Thymus (tissue), 11 donors: ENCODE measurements around the gene CA4. TPM values are rescaled to one million over a fixed set of nuclear protein-coding genes. Genes with fewer than 3 reads are reported as not detected.

Experiments
- DNase-seq, 9 donors: peaks; one replicate each; pipeline ENCODE4 v3.0.0-alpha.2; 2013; ENCODE audit warnings: low spot score in 9 of 9, low read depth in 6 of 9, missing footprints in 1 of 9
- H3K27ac ChIP-seq, 2 donors: one replicate each; pipeline ENCODE4 v1.5.1; 2013; ENCODE audit warnings: control low read depth in 1 of 2, low read depth in 1 of 2, low read length in 1 of 2, mild to moderate bottlenecking in 1 of 2, moderate library complexity in 1 of 2
- H3K27me3 ChIP-seq, 2 donors: one replicate each; pipeline ENCODE4 v1.5.1; 2013; ENCODE audit warnings: low read length in 1 of 2; ENCODE audit not compliant: control insufficient read depth in 2 of 2, insufficient read depth in 1 of 2
- H3K36me3 ChIP-seq, 2 donors: one replicate each; pipeline ENCODE4 v1.5.1; 2013; ENCODE audit warnings: low read length in 1 of 2, mild to moderate bottlenecking in 1 of 2, moderate library complexity in 1 of 2; ENCODE audit not compliant: control insufficient read depth in 2 of 2, insufficient read depth in 2 of 2
- H3K4me1 ChIP-seq, 2 donors: one replicate each; pipeline ENCODE4 v1.5.1; 2013; ENCODE audit warnings: low read length in 2 of 2; ENCODE audit not compliant: control insufficient read depth in 2 of 2, insufficient read depth in 2 of 2
- H3K4me3 ChIP-seq, 2 donors: one replicate each; pipeline ENCODE4 v1.5.1; 2013; ENCODE audit warnings: low read length in 2 of 2, control low read depth in 1 of 2, mild to moderate bottlenecking in 1 of 2
- H3K9me3 ChIP-seq, 2 donors: one replicate each; pipeline ENCODE4 v1.5.1; 2013; ENCODE audit warnings: low read length in 1 of 2, mild to moderate bottlenecking in 1 of 2; ENCODE audit not compliant: control insufficient read depth in 2 of 2, insufficient read depth in 1 of 2
- WGBS: extraction: QIAGEN DNeasy Blood & Tissue Kit; methylation state at CpG from one replicate; pipeline ENCODE4 v1.1.7; 2013; 5-methylcytosine and 5-hydroxymethylcytosine counted together
- polyA plus RNA-seq: library from polyadenylated mRNA; stranded (reverse); fragments of 200-250 nt; gene quantifications from one replicate; pipeline ENCODE4 v1.2.3, GENCODE V29; 2013
- total RNA-seq: library from RNA; stranded (reverse); fragments of 120-200 nt; gene quantifications from one replicate; pipeline ENCODE4 v1.2.4, GENCODE V29; 2013
- donor health status: healthy.

CA4 gene
- total and polyA plus RNA-seq, 2 donors: 0.94 to 6.9 TPM

GRCh38 chr17:60128171-60128859, 21.5 kb upstream of the CA4 start:
- no peak for DNase-seq
- Histone ChIP-seq H3K36me3 (no peaks in the 10 kb centered on the region), H3K27ac (no peak overlapping the region), H3K27me3 (peaks cover 0 to 8% of the 10 kb centered on the region in 2 donors), H3K4me1 (no peaks in the 10 kb centered on the region), H3K9me3 (no peaks in the 10 kb centered on the region), H3K4me3 (no peak overlapping the region)
- 89% methylated on average over 8 of the region's 8 CpGs for WGBS

GRCh38 chr17:60129164-60129563, 20.6 kb upstream of the CA4 start:
- Histone ChIP-seq H3K36me3 (no peaks in the 10 kb centered on the region), H3K27me3 (peaks cover 0 to 11% of the 10 kb centered on the region in 2 donors), H3K9me3 (no peaks in the 10 kb centered on the region), H3K4me1 (peaks cover 0 to 2% of the 10 kb centered on the region in 2 donors), H3K27ac (no peak overlapping the region), H3K4me3 (no peak overlapping the region)
- no peak for DNase-seq
- WGBS: 97% methylated on average over 4 of the region's 4 CpGs

DNA sequence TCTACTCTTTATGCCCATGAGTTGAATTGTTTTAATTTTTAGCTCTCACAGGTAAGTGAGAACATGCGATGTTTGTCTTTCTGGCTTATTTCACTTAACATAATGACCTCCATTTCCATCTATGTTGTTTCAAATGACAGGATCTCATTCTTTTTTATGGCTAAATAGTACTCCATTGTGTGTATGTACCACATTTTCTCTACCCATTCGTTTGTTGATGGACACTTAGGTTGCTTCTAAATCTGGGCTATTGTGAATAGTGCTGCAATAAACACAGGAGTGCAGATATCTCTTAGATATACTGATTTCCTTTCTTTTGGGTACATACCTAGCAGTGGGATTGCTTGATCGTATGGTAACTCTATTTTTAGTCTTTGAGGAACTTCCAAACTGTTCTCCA, 19.3 kb upstream of the CA4 start:
- H3K9me3 ChIP-seq: no peaks in the 10 kb centered on the region
- no peaks in the 10 kb centered on the region for H3K36me3 ChIP-seq
- H3K27me3 ChIP-seq: peaks cover 0 to 24% of the 10 kb centered on the region in 2 donors
- 86% methylated on average over 3 of the region's 3 CpGs for WGBS
- H3K27ac ChIP-seq: no peak overlapping the region
- DNase-seq: no peak
- no peak overlapping the region for H3K4me3 ChIP-seq
- peaks cover 8 to 12% of the 10 kb centered on the region in 2 donors for H3K4me1 ChIP-seq

- 14% methylated on average over 16 of the region's 16 CpGs for WGBS
Observed at GRCh38 chr17:60134396-60135150, 15.2 kb upstream of the CA4 start.

GRCh38 chr17:60135151-60135950, 14.4 kb upstream of the CA4 start:
- H3K9me3 ChIP-seq: peaks cover 1 to 5% of the 10 kb centered on the region in 2 donors
- WGBS: 3% methylated on average over 54 of the region's 54 CpGs
- H3K36me3 ChIP-seq: no peaks in the 10 kb centered on the region
- peaks cover 12 to 23% of the 10 kb centered on the region in 2 donors for H3K4me1 ChIP-seq
- H3K27ac ChIP-seq: peak overlapping the region in 1 of 2 donors; percentile 25
- peaks cover 32 to 64% of the 10 kb centered on the region in 2 donors for H3K27me3 ChIP-seq
- peak in 8 of 9 donors; percentile 33 to 82 (median 60) for DNase-seq
- H3K4me3 ChIP-seq: peak overlapping the region; percentile 49 to 50

More at GRCh38 chr17:60134396-60135150, 15.2 kb upstream of the CA4 start:
- peak in 1 of 9 donors; percentile 16 for DNase-seq
- Histone ChIP-seq H3K27me3 (peaks cover 25 to 56% of the 10 kb centered on the region in 2 donors), H3K27ac (no peak overlapping the region), H3K9me3 (peaks cover 0 to 1% of the 10 kb centered on the region in 2 donors), H3K4me1 (peaks cover 12 to 19% of the 10 kb centered on the region in 2 donors), H3K36me3 (no peaks in the 10 kb centered on the region), H3K4me3 (peak overlapping the region; percentile 49 to 50)

DNA sequence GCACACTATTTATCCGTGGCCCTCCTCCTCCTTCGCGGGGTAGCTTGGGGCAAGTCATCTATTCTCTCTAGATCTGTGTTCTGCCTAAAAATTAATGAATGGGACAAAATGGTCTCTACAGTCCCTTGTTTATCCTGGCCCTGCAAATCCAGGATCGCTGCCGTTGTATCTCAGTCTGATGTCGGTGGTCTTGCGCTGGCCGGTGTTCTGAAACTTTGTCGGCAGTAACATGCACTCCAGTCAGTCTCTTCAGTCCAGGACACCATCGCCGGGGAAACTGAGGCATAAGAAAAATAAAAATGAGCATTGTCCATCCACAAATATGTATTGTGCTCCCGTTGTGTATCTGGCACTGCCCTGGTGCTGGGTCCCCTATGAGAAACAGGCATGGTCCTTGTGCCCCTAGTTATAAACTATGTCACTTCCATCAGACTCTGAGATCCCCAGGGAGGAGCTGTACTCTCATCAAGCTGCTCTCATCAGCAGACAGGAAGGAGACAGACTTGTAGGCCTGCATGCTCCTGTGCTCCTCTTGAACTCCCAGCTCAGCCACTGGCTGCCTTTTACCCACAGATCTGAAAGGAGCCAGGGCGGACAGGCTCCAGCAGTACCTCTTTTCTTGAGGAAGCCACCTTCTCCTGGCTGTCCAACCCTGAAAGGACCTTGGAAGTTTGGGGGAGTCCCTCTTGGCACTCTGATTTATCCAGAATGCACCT, 13.7 kb upstream of the CA4 start:
- H3K4me1 ChIP-seq: peaks cover 12 to 23% of the 10 kb centered on the region in 2 donors
- no peak for DNase-seq
- 83% methylated on average over 13 of the region's 13 CpGs for WGBS
- no peaks in the 10 kb centered on the region for H3K36me3 ChIP-seq
- H3K27me3 ChIP-seq: peaks cover 39 to 72% of the 10 kb centered on the region in 2 donors
- no peak overlapping the region for H3K27ac ChIP-seq
- peaks cover 1 to 7% of the 10 kb centered on the region in 2 donors for H3K9me3 ChIP-seq
- no peak overlapping the region for H3K4me3 ChIP-seq

- H3K4me3 ChIP-seq: no peak overlapping the region
- no peak overlapping the region for H3K27ac ChIP-seq
- H3K27me3 ChIP-seq: peaks cover 51 to 88% of the 10 kb centered on the region in 2 donors
- no peaks in the 10 kb centered on the region for H3K36me3 ChIP-seq
- H3K4me1 ChIP-seq: peaks cover 12 to 23% of the 10 kb centered on the region in 2 donors
- peaks cover 1 to 7% of the 10 kb centered on the region in 2 donors for H3K9me3 ChIP-seq
- no peak for DNase-seq
- WGBS: 92% methylated on average over 1 of the region's 1 CpG
Observed at GRCh38 chr17:60137731-60138130, 12.0 kb upstream of the CA4 start.

DNA sequence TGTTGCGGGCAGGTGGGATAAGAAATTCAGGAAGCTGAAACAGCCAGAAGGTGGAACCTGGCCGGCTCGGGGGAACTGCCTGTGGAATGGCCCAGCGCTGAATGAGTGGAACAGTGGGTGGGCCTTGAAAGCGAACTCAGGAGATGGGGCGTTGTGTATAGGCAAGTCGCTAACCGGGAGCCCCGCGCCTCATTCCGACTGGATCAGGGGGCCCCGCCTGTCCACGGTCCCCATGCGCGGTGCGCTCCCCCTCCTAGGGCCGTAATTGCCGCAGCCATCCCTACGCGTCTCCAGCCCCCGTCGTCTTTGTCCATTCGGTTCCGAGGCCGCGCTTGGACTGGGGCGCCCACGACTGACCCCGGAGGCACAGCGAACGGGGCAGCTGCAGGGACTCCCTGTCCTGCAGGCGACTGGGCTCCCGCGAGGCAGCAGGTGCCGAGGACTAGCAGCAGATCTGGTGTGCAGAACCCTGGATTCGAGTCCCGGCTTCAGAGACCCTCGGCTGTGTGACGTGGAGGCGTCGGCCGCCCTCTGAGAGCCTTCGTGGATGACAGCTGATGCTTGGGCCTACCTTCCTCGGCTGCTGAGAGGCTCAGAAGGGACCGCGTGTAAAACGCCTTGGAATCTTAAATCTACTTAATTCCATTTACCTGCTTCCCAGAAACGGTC, 10.9 kb upstream of the CA4 start:
- Histone ChIP-seq H3K4me3 (no peak overlapping the region), H3K27ac (no peak overlapping the region), H3K27me3 (peaks cover 55 to 100% of the 10 kb centered on the region in 2 donors), H3K36me3 (no peaks in the 10 kb centered on the region), H3K4me1 (peaks cover 12 to 27% of the 10 kb centered on the region in 2 donors), H3K9me3 (peaks cover 1 to 7% of the 10 kb centered on the region in 2 donors)
- DNase-seq: no peak
- 24% methylated on average over 48 of the region's 48 CpGs for WGBS
